SK-N-DZ (cell line): Measurements from ENCODE around the gene PTPRF.

ENCODE experiments used
- DNase-seq: peaks from one replicate; pipeline ENCODE4 v3.0.0-alpha.2; 2015; ENCODE audit warnings: low spot score

PTPRF gene

DNA sequence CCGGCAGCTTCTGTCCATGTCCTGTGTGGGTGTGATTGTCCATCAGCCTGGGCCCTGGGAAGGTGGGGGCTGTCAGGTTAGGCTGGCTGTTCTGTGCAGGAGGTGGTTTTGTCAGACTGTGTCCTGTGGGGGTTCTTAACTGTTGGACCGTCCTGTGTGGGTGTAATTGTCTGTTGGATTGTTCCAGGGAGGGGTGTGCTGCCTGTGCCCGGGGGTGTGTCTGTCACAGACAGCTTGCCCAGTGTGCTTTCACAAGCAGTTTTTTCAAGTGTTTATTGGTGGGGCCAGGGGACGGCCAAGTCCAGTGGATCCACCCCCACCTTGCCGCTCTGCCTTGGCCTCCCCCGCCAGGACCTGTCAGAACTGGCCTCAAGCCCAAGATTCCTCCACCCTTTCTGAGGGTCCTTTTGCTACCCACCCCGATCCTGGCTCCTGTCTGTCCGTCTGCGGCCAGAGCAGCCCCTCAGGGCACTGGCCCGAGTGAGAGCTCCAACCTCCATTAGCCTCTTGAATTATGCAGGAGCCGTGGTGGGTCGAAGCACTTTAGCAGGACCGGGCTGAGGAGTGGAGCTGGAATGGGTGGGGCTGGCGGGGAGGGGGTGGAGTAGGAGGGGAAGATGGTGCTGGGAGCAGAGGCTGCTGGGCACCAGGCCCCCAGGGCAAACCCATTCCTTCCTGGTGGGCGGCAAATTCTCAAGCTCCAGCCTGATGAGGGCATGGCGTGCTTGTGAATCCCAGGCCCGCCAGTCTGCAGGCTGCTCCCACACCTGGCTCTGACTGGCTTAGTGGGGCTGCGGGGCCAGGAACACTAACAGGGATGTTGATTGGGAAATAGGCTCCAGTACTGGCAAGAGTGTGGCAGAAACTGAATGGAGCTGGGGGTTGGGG, 47.2 kb downstream of the PTPRF start:
- DNase-seq: no peak

DNA sequence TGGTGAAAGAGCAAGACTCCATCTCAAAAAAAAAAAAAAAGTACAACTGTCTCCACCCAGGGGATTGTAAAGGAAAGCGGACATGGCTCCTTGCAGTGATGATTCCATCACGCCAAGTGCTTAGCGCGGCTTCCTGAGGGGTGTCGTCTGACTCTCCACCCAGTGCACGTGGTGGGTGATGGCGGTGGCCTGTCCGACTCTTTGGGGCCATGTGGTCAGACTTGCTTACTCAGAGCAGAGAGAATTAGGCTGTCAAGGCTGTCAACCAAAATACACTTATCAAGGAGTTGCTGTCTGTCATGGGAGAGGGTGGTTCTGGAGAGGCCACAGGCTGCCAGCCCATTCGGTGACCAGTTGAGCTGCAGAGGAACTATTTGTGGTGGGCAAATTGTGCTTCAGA, 49.4 kb downstream of the PTPRF start:
- DNase-seq: no peak

DNA sequence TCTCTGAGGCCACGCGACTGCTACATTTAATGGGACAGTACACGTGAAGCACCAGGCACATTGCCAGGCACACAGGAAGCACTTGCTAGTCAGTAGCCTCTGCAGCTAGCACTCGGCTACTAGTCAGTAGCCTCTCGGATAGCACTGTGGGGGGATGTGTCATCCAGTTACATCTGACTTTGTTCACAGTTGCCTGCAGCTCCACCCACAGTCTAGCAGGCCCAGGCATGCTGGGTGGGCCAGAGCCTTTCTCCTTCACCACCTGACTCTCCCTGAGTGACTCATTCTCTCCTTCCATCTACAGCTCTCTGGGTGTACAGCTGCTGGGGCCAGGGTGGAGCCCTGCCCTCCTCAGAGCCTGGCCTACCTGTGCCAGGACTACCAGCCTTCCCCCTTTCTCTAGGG, 51.5 kb downstream of the PTPRF start:
- no peak for DNase-seq

DNA sequence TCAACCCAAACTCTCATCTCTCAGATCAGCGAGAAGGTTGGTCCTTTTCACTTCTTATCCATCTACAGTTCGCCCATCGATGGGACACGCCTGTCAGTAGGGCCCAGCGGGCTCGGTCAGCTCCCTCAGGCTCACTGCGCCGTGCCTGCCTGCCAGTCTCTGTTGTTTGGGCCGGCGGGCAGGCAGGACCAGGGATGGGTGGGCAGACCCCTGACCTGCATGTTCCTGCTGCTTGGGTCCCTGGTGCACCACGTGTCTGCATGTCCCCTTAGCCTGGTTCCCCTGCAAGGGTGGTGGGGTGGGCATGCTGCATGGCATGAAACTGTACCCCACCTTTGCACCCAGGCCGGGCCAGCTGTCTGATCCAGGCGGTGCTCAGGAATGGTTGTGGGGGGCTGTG, 52.4 kb downstream of the PTPRF start:
- DNase-seq: no peak

GRCh38 chr1:43584204-43584603, 53.5 kb downstream of the PTPRF start:
- DNase-seq: no peak

DNA sequence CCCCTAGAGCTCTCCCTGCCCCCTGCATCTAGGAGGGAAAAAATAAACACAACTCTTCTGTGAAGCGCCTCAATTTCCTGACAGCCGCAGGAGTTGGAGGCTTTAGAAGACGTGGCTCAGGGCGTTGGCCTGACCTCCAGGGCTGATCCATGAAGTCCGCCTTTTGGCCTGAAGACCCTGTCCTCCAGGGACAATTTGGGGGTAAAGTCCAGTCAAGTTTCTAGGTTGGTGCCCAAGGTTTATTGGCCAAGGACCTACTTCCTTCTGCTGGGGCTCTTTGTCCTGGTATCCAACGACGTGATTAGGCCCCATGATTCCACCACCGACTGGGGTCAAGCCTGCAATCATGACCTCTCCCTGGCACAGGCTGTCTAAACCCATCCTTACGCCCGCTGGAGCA, 54.9 kb downstream of the PTPRF start:
- no peak for DNase-seq

- DNase-seq: no peak
Observed at GRCh38 chr1:43586136-43586731, 55.6 kb downstream of the PTPRF start.

DNA sequence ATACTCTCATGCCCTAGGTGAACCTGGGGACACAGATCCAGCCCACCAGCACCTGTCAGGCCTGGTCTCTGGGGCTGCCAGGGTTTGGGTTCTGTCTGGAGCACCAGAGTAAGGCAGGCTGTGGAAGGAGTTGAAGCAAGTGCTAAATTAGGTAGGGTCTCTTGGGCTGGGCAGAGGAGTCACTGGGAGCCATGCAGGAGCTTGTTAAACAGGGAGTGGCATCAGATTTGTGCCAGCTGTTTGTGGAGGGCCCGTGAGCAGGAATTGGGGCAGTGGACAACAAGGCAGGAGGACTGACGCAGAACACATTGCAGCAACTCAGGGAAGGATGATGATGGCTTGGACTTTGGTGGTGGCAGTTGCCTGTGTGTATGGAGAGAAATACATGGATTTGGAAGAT, 56.3 kb downstream of the PTPRF start:
- DNase-seq: no peak

DNA sequence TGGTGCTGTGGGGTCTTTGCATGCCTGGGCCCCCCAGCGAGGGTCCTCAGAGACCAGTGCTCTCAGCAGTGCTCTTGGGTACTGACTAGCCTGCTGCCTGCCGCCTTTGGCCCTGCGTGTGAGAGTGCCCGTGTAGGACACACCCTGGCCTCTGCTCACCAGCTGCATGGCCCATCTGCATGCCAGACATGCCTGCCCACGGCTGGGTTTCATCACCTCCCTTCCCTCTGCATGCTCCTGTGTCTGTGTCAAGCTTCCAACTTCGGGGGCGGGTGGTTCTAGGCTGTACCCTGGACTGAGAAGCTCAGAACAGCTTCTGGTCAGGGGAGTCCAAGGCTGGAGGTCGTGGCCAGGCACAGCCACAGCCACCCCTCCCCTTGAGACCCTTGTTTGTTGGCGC, 56.9 kb downstream of the PTPRF start:
- no peak for DNase-seq

GRCh38 chr1:43588592-43588991, 57.9 kb downstream of the PTPRF start:
- no peak for DNase-seq

DNA sequence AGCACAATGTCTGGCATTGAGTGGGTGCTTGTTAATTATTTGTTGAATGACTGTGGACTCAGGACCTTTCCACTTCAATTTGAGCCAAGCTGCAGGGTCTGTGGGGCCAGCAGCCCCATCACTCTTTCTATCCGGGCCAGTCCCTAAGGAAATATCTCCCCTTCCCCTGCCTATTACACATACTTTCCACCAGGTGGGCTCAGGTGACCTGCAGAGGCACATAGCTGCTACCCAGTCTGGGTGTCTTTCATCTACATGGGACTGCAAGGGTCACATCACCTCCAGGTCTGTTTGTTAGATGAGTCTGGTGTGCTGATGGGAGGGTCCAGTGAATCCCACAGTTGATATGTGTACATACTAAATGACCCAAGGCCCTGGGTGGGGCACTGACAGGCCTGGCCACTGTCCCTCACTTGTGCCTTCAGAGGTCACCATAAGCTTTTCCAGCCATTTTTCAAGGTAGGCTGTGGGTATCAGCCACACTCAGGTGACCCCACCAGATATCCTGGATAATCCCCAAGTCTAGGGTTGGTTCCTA, 59.8 kb downstream of the PTPRF start:
- no peak for DNase-seq

DNA sequence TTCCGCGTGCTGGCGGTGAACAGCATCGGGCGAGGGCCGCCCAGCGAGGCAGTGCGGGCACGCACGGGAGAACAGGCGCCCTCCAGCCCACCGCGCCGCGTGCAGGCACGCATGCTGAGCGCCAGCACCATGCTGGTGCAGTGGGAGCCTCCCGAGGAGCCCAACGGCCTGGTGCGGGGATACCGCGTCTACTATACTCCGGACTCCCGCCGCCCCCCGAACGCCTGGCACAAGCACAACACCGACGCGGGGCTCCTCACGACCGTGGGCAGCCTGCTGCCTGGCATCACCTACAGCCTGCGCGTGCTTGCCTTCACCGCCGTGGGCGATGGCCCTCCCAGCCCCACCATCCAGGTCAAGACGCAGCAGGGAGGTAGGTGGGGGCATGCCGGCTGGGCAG, 60.5 kb downstream of the PTPRF start:
- no peak for DNase-seq

GRCh38 chr1:43592051-43592665, 61.5 kb downstream of the PTPRF start:
- DNase-seq: no peak

- DNase-seq: no peak
Observed at GRCh38 chr1:43592974-43593683, 62.4 kb downstream of the PTPRF start.

GRCh38 chr1:43596579-43596978, 65.9 kb downstream of the PTPRF start:
- DNase-seq: no peak

DNA sequence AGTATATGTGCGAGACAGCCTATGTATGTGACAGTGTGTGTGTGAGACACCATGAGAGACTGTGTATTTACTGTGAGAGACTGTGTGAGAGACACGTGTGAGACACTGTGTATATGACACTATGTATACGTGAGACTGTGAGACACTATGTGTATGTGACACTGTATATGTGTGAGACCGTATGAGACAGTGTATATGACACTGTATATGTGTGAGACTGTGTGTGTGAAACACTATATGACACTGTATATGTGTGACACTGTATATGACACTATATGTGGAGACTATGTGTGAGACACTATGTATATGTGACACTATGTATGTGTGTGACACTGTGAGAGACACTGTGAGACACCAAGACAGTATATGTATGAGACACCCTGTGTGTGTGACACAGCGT, 66.3 kb downstream of the PTPRF start:
- no peak for DNase-seq

DNA sequence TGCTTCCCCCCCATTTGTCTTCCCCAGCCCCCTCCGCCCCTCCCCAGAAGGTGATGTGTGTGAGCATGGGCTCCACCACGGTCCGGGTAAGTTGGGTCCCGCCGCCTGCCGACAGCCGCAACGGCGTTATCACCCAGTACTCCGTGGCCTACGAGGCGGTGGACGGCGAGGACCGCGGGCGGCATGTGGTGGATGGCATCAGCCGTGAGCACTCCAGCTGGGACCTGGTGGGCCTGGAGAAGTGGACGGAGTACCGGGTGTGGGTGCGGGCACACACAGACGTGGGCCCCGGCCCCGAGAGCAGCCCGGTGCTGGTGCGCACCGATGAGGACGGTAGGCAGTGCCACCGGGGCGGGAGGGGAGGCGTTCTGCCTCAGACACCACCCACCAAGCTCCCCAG, 67.0 kb downstream of the PTPRF start:
- no peak for DNase-seq

GRCh38 chr1:43598622-43599021, 67.9 kb downstream of the PTPRF start:
- DNase-seq: no peak

GRCh38 chr1:43600033-43601020, 69.6 kb downstream of the PTPRF start:
- no peak for DNase-seq

DNA sequence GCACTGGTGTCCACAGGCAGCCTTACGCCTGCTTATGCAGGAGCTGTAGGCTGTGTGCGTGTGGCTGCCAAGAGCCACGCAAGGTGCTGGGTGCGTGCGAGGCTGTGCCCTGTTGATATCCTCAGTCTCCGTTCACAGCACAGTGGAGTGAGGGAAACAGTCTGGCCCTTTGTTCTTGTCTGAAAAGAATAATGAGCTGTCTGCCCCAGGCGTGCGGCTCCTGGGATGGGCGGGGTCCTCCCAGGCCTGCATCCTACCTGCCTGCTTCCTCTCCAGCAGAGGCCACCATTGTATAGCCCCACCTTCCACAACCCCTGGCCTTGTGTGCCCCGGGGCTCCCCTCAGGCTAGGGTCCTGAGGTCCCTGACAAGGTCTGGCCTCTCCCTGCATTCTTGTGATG, 72.3 kb downstream of the PTPRF start:
- no peak for DNase-seq

GRCh38 chr1:43604192-43604591, 73.5 kb downstream of the PTPRF start:
- DNase-seq: no peak
